Lower leg skin (tissue), 4 donors: Measurements from ENCODE around the gene ASTL. TPM values are rescaled to one million over a fixed set of nuclear protein-coding genes. Genes with fewer than 3 reads are reported as not detected.

Experiments
- DNase-seq, 2 donors: peaks; one replicate each; pipeline ENCODE4 v3.0.0-alpha.2; 2019; ENCODE audit warnings: low spot score in 2 of 2
- H3K4me3 ChIP-seq: fragments of 200-600 bp; sonication (generic); 2 replicates; pipeline ENCODE4 v1.5.1; 2017; ENCODE audit warnings: mild to moderate bottlenecking, low read depth; ENCODE audit not compliant: poor library complexity, severe bottlenecking
- POLR2A ChIP-seq, 2 donors: fragments of 450-650 bp; IDR thresholded peaks; one replicate each; pipeline ENCODE4 v1.6.1; 2016 to 2017; ENCODE audit warnings: antibody characterized with exemption in 2 of 2, mild to moderate bottlenecking in 1 of 2, moderate library complexity in 1 of 2
- WGBS, 2 donors: methylation state at CpG; one replicate each; pipeline ENCODE4 v1.1.5; 2018; 5-methylcytosine and 5-hydroxymethylcytosine counted together
- intact Hi-C: fragments of 100-400 bp; cut with DNase I; formaldehyde crosslinking; loops from one replicate; pipeline ENCODE4 v1.15.0; 2023; ENCODE audit warnings: low total_unique reads
- total RNA-seq, 4 donors: library from RNA; depleted of rRNA; stranded (reverse); fragments of >200 nt; gene quantifications; one replicate each; pipeline ENCODE4 v1.1.0, GENCODE V29; 2016
- TF ChIP-seq, protein P1 (sequence below), 3 donors: fragments of 450-650 bp; IDR thresholded peaks; one replicate each; pipeline ENCODE4 v1.5.1; 2016; ENCODE audit warnings: antibody characterized with exemption in 3 of 3, mild to moderate bottlenecking in 3 of 3, moderate library complexity in 2 of 3

Gene ASTL
- total RNA-seq, 4 donors from 2014 or later = 0.20 to 1.8 (median 0.63) TPM; not detected in 1

- H3K4me3 ChIP-seq = no peak overlapping the region
- 58 to 75% methylated on average over 16 to 19 of the region's 19 CpGs for WGBS, 2 donors
- no peak for TF ChIP-seq POLR2A (IDR thresholded peaks at IDR 0.05)
- TF ChIP-seq, protein P1, sequence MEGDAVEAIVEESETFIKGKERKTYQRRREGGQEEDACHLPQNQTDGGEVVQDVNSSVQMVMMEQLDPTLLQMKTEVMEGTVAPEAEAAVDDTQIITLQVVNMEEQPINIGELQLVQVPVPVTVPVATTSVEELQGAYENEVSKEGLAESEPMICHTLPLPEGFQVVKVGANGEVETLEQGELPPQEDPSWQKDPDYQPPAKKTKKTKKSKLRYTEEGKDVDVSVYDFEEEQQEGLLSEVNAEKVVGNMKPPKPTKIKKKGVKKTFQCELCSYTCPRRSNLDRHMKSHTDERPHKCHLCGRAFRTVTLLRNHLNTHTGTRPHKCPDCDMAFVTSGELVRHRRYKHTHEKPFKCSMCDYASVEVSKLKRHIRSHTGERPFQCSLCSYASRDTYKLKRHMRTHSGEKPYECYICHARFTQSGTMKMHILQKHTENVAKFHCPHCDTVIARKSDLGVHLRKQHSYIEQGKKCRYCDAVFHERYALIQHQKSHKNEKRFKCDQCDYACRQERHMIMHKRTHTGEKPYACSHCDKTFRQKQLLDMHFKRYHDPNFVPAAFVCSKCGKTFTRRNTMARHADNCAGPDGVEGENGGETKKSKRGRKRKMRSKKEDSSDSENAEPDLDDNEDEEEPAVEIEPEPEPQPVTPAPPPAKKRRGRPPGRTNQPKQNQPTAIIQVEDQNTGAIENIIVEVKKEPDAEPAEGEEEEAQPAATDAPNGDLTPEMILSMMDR (IDR thresholded peaks at IDR 0.05) = no peak
- intact Hi-C loops = no loop called here
- DNase-seq = no peak
Observed at GRCh38 chr2:96157649-96158553, 19.6 kb upstream of the ASTL start.

DNA sequence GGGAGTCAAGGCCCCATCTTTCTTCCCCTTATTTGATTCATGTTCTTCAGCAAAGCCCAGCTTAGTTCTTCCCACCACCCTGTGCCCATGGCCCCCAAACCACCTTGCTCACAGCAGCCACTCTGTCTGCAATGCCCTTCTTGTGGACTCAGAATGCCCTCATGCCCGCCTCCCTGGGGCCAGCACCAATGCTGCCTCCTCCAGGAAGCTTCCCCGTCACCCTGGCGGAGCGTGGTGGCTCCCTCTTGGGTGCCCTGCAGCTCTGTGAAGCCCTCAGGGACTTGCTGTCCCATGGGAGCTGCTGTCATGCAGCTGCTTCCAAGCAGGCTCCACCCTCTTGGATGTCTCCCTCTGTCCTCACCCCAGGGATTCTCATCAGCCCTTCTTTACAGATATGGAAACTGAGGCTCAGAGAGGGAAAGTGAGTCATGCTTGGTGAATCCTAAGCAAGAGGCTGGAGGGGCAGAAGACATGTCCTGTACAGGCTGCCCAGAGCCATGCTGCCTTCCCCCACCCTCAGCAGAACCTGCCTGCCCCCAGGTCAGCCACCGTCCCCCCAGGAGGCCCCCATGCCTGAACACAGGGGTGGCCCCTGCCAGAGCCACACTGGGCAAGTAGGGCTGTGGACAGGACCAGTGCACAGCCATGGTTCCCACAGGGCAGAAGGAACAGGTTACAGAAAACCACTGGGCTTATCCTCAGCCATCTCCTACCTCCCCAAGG lies 18.8 kb upstream of the ASTL start:
- TF ChIP-seq, protein P1 (IDR thresholded peaks at IDR 0.05) = no peak
- no peak for TF ChIP-seq POLR2A (IDR thresholded peaks at IDR 0.05)
- H3K4me3 ChIP-seq = no peak overlapping the region
- intact Hi-C loops = no loop called here
- no peak for DNase-seq
- WGBS, 2 donors = 89 to 93% methylated on average over 5 of the region's 5 CpGs

GRCh38 chr2:96156011-96156820 lies 17.9 kb upstream of the ASTL start:
- WGBS, 2 donors = 85 to 86% methylated on average over 10 of the region's 10 CpGs
- H3K4me3 ChIP-seq = no peak overlapping the region
- intact Hi-C loops = no loop called here
- TF ChIP-seq, protein P1 (IDR thresholded peaks at IDR 0.05) = no peak
- TF ChIP-seq POLR2A (IDR thresholded peaks at IDR 0.05) = no peak
- no peak for DNase-seq

DNA sequence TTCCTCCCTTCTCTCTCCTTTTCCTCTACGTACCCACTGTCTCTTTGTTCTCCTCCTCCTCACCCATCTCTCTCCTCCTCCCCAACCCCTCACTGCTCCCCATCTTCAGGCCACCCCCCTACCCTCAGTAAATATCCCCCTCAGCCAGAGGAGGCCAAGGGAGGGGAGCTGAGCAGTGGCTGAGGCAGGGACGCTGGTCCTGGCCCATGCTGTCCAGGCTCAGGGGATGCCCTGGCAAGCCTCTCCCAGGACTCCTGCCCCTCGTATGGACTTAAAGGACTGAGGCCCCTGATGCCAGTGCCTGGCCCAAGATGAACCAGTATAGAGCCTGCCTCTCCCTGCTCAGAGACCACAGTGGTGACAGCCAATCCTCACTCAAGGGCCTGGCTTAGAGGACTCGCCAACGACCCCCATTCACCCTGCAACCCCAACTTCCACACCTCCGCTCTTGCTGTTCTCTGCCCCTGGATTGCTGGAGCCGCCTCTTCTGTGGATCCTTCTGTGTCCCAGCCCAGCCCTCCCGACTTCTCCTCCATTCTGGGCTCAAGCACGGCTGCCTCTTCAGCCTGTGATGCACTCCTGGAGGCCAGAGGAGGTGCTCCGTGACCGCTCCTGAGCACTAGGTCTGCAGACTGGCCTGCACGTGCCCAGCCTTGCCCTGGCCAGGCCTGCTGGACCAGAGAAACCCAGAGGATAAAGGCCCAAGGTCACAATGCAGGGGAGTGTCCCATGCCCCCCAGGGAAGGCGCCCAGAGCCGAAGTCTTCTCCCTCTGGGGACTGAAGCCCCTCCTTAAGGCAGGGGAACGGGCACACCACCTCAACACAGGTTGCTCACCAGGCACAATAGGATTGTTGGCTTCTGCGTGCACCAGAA lies 16.4 kb upstream of the ASTL start:
- DNase-seq = no peak
- no peak overlapping the region for H3K4me3 ChIP-seq
- intact Hi-C loops = no loop called here
- WGBS, 2 donors = 85 to 91% methylated on average over 16 of the region's 16 CpGs
- TF ChIP-seq, protein P1 (IDR thresholded peaks at IDR 0.05) = no peak
- TF ChIP-seq POLR2A (IDR thresholded peaks at IDR 0.05) = no peak

GRCh38 chr2:96153991-96154431 lies 15.7 kb upstream of the ASTL start:
- WGBS, 2 donors = 74 to 83% methylated on average over 4 to 5 of the region's 7 CpGs
- no peak overlapping the region for H3K4me3 ChIP-seq
- no peak for DNase-seq
- intact Hi-C loops = no loop called here
- no peak for TF ChIP-seq POLR2A (IDR thresholded peaks at IDR 0.05)
- TF ChIP-seq, protein P1 (IDR thresholded peaks at IDR 0.05) = no peak
